ENCODE measurements around the gene SLC9A1.

- TF ChIP-seq MEIS1 (CRISPR knock-in tag; IDR thresholded peaks at IDR 0.05; ENCODE audit: borderline replicate concordance) (no peak), CTCF (tag by site-specific recombination; IDR thresholded peaks at IDR 0.05) (no peak)
These were observed 2.3 kb upstream of the SLC9A1 start for GRCh38 chr1:27157194-27157593.

All from HEK293 (cell line).